Ascending aorta (tissue), 2 donors: ENCODE data around the gene CRELD1. TPM values are rescaled to one million over a fixed set of nuclear protein-coding genes. Genes with fewer than 3 reads are reported as not detected.

Source experiments
- DNase-seq, 2 donors: peaks; one replicate each; pipeline ENCODE4 v3.0.0-alpha.2; 2019; ENCODE audit warnings: low spot score in 2 of 2
- H3K27ac ChIP-seq, 2 donors: fragments of 200-600 bp; sonication (generic); one replicate each; pipeline ENCODE4 v1.5.1; 2016 to 2017; ENCODE audit warnings: mild to moderate bottlenecking in 1 of 2
- H3K27me3 ChIP-seq: fragments of 200-600 bp; sonication (generic); one replicate; pipeline ENCODE4 v1.5.1; 2017
- H3K36me3 ChIP-seq, 2 donors: fragments of 200-600 bp; sonication (generic); one replicate each; pipeline ENCODE4 v1.5.1; 2016
- H3K4me1 ChIP-seq, 2 donors: fragments of 200-600 bp; sonication (generic); one replicate each; pipeline ENCODE4 v1.5.1; 2016 to 2017; ENCODE audit warnings: mild to moderate bottlenecking in 1 of 2
- H3K4me3 ChIP-seq, 2 donors: fragments of 200-600 bp; sonication (generic); one replicate each; pipeline ENCODE4 v1.5.1; 2016 to 2017; ENCODE audit warnings: mild to moderate bottlenecking in 1 of 2
- H3K9me3 ChIP-seq, 2 donors: fragments of 200-600 bp; sonication (generic); one replicate each; pipeline ENCODE4 v1.5.1; 2016
- CTCF ChIP-seq, 3 experiments: fragments of 200-600 bp in 2 of 3; fragments of 450-650 bp in 1 of 3; sonication (generic) in 2 of 3; IDR thresholded peaks; one replicate each; pipeline ENCODE4 v1.5.1; 2016 to 2019; ENCODE audit warnings: antibody characterized with exemption in 3 of 3, mild to moderate bottlenecking in 1 of 3, moderate library complexity in 1 of 3
- intact Hi-C: fragments of 100-400 bp; cut with DNase I; formaldehyde crosslinking; loops from one replicate; pipeline ENCODE4 v1.15.1; 2023
- total RNA-seq: library from RNA; depleted of rRNA; stranded (reverse); fragments of >200 nt; gene quantifications from one replicate; pipeline ENCODE4 v1.1.0, GENCODE V29; 2016

CRELD1 gene
- total RNA-seq, 1 donor from 2014 or later = 35.8 TPM

DNA sequence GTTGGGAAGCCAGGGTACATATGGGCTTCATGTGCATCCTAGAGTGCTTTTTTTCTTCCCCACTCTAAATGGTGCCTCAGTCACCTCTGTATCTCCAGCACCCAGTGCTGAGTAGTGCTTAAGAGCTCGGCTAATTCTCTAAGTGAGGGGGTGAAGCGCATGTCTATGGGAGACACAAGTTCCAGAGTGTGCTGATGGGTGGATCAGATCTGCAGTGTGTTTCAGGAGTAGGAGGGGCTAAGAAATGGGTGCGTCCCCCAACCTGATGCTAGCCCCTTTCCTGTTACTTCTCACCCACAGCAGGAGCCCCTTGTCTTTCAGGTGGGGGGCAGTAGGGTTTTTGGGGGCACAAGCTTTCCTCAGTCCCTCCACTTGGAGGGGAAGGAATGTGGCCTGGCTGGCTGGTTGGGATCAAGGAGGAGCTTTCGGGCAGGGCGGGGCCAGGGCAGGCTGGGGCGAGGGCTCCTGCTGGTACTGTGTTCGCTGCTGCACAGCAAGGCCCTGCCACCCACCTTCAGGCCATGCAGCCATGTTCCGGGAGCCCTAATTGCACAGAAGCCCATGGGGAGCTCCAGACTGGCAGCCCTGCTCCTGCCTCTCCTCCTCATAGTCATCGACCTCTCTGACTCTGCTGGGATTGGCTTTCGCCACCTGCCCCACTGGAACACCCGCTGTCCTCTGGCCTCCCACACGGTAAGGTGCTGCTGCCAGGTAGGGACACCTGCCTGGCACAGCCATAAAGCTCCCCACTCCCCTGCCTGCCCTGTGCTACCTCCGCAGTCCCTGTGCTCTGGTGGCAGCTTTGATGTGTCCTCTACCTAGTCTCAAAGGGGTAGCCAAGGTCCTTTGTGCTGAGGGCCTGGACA, 31.0 kb upstream of the CRELD1 start, which contains the start of gene IL17RE:
IL17RE (plus strand) TSS at position 477 of the 866 bp plus-strand sequence; CDS start at position 562, 85 bp downstream.
- intact Hi-C loops = no loop called here
- peak in 1 of 2 donors; percentile 71 for DNase-seq
- Histone ChIP-seq H3K36me3 (no peaks in the 10 kb centered on the region), H3K9me3 (no peaks in the 10 kb centered on the region), H3K27me3 (no peaks in the 10 kb centered on the region), H3K4me1 (peaks cover 0 to 6% of the 10 kb centered on the region in 2 donors), H3K4me3 (peak within 1 kb of the TSS in 1 of 2 donors; percentile 60), H3K27ac (peak within 1 kb of the TSS; percentile 82 to 84)
- TF ChIP-seq CTCF (IDR thresholded peaks at IDR 0.05) = no peak

GRCh38 chr3:9903238-9903624, 30.4 kb upstream of the CRELD1 start:
- Histone ChIP-seq H3K4me1 (peaks cover 0 to 3% of the 10 kb centered on the region in 2 donors), H3K4me3 (peak overlapping the region in 1 of 2 donors; percentile 60), H3K36me3 (no peaks in the 10 kb centered on the region), H3K27ac (peak overlapping the region; percentile 82 to 84), H3K9me3 (no peaks in the 10 kb centered on the region), H3K27me3 (no peaks in the 10 kb centered on the region)
- peak in 1 of 2 donors; percentile 72 for DNase-seq
- no peak for TF ChIP-seq CTCF (IDR thresholded peaks at IDR 0.05)
- intact Hi-C loops = no loop called here

- Histone ChIP-seq H3K27me3 (no peaks in the 10 kb centered on the region), H3K36me3 (no peaks in the 10 kb centered on the region), H3K4me1 (no peaks in the 10 kb centered on the region), H3K27ac (peak overlapping the region; percentile 82 to 84), H3K9me3 (no peaks in the 10 kb centered on the region), H3K4me3 (no peak overlapping the region)
- intact Hi-C loops = no loop called here
- no peak for TF ChIP-seq CTCF (IDR thresholded peaks at IDR 0.05)
- no peak for DNase-seq
Measured at GRCh38 chr3:9903904-9904303, 29.7 kb upstream of the CRELD1 start.

GRCh38 chr3:9906480-9906879, 27.2 kb upstream of the CRELD1 start:
- intact Hi-C loops = no loop called here
- no peak for DNase-seq
- no peak for TF ChIP-seq CTCF (IDR thresholded peaks at IDR 0.05)
- H3K4me1 ChIP-seq = no peaks in the 10 kb centered on the region
- H3K27me3 ChIP-seq = no peaks in the 10 kb centered on the region
- H3K27ac ChIP-seq = no peak overlapping the region
- no peak overlapping the region for H3K4me3 ChIP-seq
- H3K9me3 ChIP-seq = no peaks in the 10 kb centered on the region
- peaks cover 0 to 3% of the 10 kb centered on the region in 2 donors for H3K36me3 ChIP-seq

DNA sequence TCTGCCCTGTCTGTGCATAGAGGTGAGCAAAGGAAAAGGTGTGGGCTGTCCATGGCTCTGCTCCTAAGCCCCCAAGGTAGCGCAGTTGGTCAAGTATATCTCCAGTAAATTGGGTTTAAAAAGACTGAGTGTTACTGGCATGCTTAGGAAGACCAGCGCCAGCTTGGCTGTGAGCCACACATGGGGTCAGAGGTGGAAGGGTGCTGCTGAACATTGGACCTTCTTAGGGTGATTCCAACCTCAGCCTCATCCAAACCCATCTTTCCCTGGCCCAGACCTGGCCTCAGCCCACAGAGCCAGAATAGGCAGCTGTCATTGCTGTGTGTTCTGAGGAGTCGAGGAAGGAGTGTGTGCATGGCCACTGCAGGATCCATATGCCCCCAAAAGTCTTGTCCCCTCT, 25.3 kb upstream of the CRELD1 start:
- Histone ChIP-seq H3K36me3 (peaks cover 0 to 3% of the 10 kb centered on the region in 2 donors), H3K27me3 (no peaks in the 10 kb centered on the region), H3K4me1 (no peaks in the 10 kb centered on the region), H3K27ac (no peak overlapping the region), H3K9me3 (no peaks in the 10 kb centered on the region), H3K4me3 (no peak overlapping the region)
- TF ChIP-seq CTCF (IDR thresholded peaks at IDR 0.05) = no peak
- intact Hi-C loops = no loop called here
- no peak for DNase-seq
